ENCODE measurements around the gene GRAMD4. TPM values are rescaled to one million over a fixed set of nuclear protein-coding genes. Genes with fewer than 3 reads are reported as not detected.

The GRAMD4 gene
- total RNA-seq, 3 donors from 2014 or later = 28.4 to 85.6 (median 61.0) TPM

- Histone ChIP-seq H3K36me3 (no peaks in the 10 kb centered on the region), H3K9me3 (no peaks in the 10 kb centered on the region), H3K4me3 (no peak overlapping the region), H3K4me1 (peaks cover 8 to 10% of the 10 kb centered on the region in 2 donors), H3K27ac (no peak overlapping the region), H3K27me3 (no peaks in the 10 kb centered on the region)
- DNase-seq (ENCODE audit: low spot score in 2 of 2) = no peak
- no peak for TF ChIP-seq CTCF (IDR thresholded peaks at IDR 0.05)
- TF ChIP-seq POLR2AphosphoS5 (IDR thresholded peaks at IDR 0.05) = no peak
- TF ChIP-seq POLR2A (IDR thresholded peaks at IDR 0.05) = no peak
- intact Hi-C loops (cut with DNase I; ENCODE audit: low total_unique reads) = loop anchor here (10.0 kb wide), 1 partner anchor 93 kb away; no protein-coding TSS in a partner anchor
Observed at GRCh38 chr22:46581538-46582244, 38.5 kb upstream of the GRAMD4 start.

- Histone ChIP-seq H3K27ac (no peak overlapping the region), H3K4me1 (peaks cover 7 to 10% of the 10 kb centered on the region in 2 donors), H3K4me3 (no peak overlapping the region), H3K27me3 (no peaks in the 10 kb centered on the region), H3K36me3 (no peaks in the 10 kb centered on the region), H3K9me3 (no peaks in the 10 kb centered on the region)
- DNase-seq (ENCODE audit: low spot score in 2 of 2) = no peak
- no peak for TF ChIP-seq POLR2AphosphoS5 (IDR thresholded peaks at IDR 0.05)
- no peak for TF ChIP-seq POLR2A (IDR thresholded peaks at IDR 0.05)
- no peak for TF ChIP-seq CTCF (IDR thresholded peaks at IDR 0.05)
- intact Hi-C loops (cut with DNase I; ENCODE audit: low total_unique reads) = loop anchor here (10.0 kb wide), 1 partner anchor 92 kb away; no protein-coding TSS in a partner anchor
Observed at GRCh38 chr22:46582281-46582933, 37.8 kb upstream of the GRAMD4 start.

- Histone ChIP-seq H3K27ac (no peak overlapping the region), H3K36me3 (no peaks in the 10 kb centered on the region), H3K9me3 (no peaks in the 10 kb centered on the region), H3K27me3 (no peaks in the 10 kb centered on the region), H3K4me3 (no peak overlapping the region), H3K4me1 (peaks cover 0 to 3% of the 10 kb centered on the region in 2 donors)
- DNase-seq (ENCODE audit: low spot score in 2 of 2) = no peak
- TF ChIP-seq POLR2A (IDR thresholded peaks at IDR 0.05) (no peak), CTCF (IDR thresholded peaks at IDR 0.05) (no peak), POLR2AphosphoS5 (IDR thresholded peaks at IDR 0.05) (no peak)
- intact Hi-C loops (cut with DNase I; ENCODE audit: low total_unique reads) = loop anchor here (10.0 kb wide), 1 partner anchor 91 kb away; no protein-coding TSS in a partner anchor
Observed at GRCh38 chr22:46583571-46583970, 36.6 kb upstream of the GRAMD4 start.

GRCh38 chr22:46584081-46584921 lies 35.9 kb upstream of the GRAMD4 start:
- Histone ChIP-seq H3K27ac (no peak overlapping the region), H3K4me3 (no peak overlapping the region), H3K4me1 (no peaks in the 10 kb centered on the region), H3K27me3 (no peaks in the 10 kb centered on the region), H3K36me3 (no peaks in the 10 kb centered on the region), H3K9me3 (no peaks in the 10 kb centered on the region)
- no peak for DNase-seq (ENCODE audit: low spot score in 2 of 2)
- intact Hi-C loops (cut with DNase I; ENCODE audit: low total_unique reads) = loop anchor here (10.0 kb wide), 1 partner anchor 90 kb away; no protein-coding TSS in a partner anchor
- TF ChIP-seq CTCF (IDR thresholded peaks at IDR 0.05) (no peak), POLR2A (IDR thresholded peaks at IDR 0.05) (no peak), POLR2AphosphoS5 (IDR thresholded peaks at IDR 0.05) (no peak)

Measured in breast epithelium (tissue), 4 donors.